ENCODE results near the gene KRTAP10-1.
"Not testable (repeated sequence)": the region's sequence is repeated elsewhere in the genome, so short reads cannot be mapped to it uniquely, and the experiment has no call there.

The KRTAP10-1 gene, protein sequence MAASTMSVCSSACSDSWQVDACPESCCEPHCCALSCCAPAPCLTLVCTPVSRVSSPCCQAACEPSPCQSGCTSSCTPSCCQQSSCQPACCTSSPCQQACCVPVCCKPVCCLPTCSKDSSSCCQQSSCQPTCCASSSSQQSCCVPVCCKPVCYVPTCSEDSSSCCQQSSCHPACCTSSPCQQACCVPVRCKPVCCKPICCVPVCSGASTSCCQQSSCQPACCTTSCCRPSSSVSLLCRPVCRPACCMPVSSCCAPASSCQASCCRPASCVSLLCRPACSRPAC

DNA sequence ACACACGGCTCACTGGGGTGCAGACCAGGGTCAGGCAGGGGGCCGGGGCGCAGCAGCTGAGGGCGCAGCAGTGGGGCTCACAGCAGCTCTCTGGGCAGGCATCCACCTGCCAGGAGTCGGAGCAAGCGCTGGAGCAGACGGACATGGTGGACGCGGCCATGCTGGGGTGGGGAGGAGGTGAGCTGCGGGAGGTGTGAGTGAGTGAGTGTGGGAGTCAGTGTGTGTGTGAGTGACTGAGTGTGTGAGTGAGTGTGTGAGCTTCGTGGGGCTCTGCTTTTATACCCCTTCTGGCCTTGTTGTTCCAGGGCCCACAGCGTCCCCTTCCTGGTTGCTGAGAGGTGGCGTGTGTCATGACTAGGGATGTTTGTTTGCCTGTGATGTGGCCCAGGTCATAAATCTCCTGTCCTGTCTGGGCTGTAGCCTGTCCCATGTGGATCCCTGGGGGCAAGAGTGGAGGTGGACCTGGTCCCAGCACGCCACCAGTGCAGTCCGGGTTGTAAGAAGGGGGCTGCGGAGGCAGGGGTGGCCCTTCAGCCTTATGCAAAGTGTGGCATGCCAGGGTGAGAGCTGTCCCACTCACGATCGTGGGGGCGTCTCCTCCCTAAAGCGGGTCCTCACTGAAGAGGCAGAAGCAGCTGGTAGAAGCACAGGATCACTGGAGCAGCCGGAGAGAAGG is at the start of gene KRTAP10-1:
TSS of gene KRTAP10-1 (minus strand) at position 205 of the 676 bp plus-strand sequence. CDS start at position 160, 45 bp downstream.
- no peak for DNase-seq

DNA sequence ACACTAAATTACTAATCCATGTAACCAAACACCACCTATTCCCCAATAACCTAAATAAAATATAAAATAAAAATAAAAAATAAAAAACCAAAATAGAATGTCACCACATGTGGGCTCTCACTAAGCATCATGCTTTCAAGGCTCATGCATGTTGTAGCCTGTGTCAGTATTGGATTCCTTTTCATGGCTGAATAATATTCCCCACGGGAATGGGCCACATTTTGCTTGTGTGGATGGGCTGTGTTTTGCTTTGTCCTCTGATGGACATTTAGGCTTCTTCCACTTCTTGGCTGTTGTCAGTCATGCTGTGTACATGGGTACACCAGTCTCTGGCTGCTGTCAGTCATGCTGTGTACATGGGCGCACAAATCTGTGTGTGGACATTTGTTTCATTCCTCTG is 49.1 kb upstream of the KRTAP10-1 start:
- DNase-seq = no peak

DNA sequence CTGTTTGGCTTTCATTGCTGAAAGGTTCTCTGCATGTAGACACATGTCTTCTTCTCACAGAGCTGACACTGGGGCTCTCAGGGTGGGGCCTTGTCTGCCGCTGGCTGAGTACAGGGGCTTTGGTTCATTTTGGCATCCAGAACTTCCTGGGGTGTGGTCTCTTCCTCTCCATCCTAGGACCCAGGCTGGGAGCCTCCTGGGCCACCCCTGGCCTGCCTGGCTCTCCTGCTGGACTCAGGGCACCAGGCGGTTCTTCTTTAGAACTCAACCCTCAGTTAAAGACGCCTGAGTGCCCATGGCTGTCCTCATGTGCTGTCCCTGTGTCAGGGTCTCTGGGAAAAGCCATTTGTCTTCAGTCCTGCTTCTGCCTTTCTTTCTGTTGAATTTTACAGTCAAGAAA is 45.9 kb upstream of the KRTAP10-1 start:
- no peak for DNase-seq

DNA sequence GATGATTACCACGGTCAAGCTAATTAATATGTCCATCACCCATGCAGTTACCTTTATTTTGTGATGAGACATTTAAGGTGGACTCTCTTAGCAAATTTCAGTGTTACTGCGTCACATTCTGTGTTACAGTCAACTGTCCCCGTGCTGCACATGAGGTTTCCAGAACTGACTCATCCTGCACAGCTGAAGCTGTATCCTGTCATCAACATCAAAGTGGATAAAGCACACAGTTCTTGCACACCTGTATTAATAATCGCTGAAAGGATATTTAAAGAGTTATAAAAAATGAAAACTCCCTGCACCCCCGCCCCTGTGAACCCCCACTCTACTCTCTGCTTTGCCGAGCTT is 43.8 kb upstream of the KRTAP10-1 start:
- DNase-seq = no peak

DNA sequence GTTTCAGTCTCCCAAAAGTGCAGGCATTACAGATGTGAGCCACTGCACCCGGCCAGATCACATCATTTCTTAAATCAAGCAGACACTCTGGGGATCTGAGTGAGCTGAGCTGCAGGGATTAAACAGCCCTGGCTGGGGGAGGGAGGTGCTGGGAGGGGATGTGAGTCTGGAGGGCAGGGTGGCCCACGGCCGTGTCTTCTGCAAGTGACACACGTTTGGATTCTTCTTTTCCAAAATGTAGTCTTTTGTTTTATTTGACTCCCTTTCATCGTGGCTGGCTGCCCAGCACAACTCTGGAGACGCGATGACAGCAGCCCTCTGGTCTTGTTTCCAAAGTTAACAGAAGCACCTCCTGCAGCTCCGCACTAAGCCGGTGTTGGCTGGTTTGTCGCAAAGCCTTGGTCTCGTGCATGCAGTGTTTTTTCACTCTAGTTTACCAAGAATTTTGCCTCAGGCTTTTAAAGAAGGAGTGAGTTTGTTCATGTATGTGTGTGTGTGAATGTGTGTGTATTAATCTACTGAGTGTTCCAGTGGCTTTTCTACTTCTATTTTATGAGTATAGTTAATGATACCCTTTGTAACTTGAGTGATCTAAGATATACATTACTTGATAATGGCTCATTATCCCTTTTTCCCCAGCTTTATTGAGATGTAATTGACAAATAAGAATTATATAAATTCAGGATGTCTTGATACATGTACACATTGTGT is 43.2 kb upstream of the KRTAP10-1 start:
- DNase-seq = no peak

DNA sequence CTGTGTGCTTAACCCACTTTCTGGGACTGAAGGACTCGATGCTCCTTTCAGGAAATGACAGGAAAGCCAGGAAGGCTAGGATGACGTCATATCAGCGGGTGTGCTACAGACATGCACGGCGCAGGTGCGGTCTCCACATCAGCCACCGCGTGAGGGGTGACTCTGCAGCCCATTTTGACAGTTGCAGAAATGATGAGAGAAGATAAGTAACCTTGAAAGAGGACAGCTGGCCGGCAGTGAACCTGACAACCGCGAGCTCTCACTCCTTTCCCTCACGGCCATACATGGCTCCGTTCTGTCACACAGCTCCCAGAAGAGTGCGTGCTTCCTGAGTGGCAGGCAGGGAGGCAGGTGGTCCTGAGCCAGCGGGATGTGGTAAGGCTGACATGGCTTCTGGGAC is 42.1 kb upstream of the KRTAP10-1 start:
- DNase-seq = no peak

DNA sequence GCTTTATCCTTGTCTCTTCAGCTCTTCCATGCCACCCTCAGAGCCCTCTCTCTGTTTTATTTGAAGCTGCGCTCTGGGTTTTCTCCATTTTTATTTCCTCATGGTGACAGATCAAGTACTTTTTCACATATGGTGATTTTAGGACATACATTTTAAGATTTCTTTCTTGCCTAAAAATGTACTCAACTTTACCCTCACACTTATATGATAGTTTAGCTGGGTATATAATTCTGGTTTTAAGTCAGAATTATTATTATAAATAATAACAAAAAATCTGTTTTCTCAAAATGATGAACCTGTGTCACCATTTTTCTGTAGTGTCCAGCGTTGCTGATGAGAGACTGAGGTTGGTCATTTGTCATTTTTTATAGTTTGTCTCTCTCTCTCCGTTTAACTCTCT is 41.2 kb upstream of the KRTAP10-1 start:
- no peak for DNase-seq

DNA sequence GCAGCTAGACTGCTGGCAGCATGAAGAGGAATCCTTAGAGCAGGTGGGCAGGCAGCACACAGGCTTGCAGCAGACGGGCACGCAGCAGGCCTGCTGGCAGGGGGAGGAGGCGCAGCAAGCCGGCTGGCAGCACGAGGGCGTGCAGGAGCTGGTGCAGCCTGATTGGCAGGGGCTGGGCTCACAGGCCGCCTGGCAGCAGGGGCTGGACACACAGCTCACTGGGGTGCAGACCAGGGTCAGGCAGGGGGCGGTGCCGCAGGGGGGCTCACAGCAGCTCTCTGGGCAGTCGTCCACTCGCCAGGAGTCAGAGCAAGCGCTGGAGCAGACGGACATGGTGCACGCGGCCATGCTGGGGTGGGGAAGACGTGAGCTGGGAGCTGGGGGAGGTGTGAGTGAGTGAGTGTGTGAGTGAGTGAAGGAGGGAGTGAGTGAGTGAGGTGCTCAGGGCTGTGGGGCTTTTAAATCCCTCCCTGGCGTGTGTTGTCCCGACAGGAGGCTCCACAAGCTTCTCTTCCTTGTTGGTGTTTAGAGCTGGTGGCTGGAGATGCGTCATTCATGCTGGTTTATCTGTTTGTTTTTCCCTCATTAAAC is 40.3 kb upstream of the KRTAP10-1 start, which contains the start of gene KRTAP10-5:
TSS of gene KRTAP10-5 (minus strand) at position 374 of the 591 bp plus-strand sequence. CDS start at position 348, 26 bp downstream.
- DNase-seq = not testable (repeated sequence)

DNA sequence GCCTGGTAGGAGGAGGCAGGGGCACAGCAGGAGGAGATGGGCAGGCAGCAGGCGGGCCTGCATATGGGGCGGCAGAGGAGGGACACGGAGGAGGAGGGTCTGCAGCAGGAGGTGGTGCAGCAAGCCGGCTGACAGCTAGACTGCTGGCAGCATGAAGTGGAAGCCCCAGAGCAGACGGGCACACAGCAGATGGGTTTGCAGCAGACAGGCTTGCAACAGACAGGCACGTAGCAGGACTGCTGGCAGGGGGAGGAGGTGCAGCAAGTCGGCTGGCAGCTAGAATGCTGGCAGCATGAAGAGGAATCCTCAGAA is 39.8 kb upstream of the KRTAP10-1 start:
- DNase-seq = no peak

DNA sequence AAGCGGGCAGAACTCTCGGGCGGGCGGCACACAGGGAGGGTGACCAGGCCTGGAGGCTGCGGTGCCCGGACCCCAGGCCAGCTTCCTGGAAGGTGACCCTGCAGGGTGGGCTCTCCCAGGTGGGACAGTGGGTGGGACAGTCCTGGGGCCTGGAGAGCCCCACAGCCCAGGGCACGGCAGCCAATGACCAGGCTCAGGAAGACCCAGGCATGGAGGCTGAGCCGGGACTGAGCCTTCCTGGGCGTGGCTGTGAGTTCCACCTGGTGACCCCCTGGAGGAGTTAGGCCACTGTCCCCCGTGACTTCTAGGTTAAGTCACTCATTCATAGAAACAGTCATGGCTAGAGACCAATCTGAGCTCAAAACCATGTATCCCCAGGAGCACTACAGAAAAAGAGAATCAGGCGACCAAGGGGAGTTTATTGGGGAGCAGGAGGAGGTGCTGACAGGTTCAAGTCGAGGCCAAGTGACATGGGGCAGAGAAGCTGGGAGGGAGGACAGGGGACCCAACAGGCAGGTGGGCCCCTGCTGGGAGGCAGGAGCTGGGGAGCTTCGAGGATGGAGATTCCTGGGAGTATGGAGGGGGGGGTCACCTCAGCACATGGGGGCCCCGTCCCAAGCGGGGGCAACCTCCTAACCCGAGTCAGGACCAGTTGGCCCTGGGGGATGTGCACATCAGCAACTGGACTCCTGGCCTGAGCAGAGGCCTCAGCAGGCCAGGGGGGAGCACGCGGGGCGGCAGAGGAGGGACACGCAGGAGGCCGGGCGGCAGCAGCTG is 39.2 kb upstream of the KRTAP10-1 start:
- DNase-seq = no peak

DNA sequence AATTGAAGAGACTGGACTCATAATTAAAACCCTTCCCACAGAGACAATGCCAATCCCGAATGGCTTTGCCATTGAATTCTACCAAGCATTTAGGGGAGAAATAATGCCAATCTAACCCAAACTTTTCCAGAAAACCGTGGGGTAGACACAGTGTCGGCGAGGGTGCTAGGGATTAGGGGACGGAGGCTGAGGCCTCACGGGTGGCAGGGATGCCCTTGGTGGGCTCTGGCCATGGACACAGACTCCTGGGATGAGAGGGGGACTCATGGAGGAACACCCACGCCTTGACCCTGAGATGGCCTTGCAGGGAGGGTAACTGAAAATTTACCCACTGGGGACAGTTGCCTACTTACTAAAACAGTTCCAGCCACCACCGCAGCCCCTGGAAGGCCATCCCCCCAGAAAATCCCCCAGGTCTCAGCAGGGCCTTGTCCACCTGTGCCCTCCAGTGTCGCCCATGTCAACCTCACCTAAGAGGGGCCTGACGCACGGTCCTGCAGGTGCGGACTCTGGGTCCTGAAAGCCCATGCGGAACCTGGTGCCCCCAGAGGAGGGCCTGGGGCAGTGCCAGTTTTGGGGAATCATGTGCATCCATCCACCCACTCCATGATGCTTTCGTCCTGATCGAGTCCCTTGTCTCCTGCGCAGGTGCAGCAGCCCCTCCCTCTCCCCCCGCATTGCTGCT is 38.5 kb upstream of the KRTAP10-1 start:
- DNase-seq = no peak

DNA sequence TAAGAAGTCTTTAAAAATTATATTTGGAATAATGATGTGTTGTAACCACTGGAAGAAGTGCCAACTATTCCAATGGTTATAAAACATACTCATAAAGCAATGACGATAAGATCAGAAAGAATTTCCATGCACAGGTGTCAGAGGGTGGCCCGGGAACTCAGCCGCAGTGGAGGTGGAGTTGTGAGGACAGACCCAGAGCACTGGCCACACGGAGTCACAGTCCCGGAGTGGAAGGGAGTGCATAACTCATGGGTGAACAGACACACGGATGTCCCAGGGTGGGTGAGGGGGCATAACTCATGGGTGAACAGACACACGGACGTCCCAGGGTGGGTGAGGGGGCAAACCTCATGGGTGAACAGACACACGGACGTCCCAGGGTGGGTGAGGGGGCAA is 36.0 kb upstream of the KRTAP10-1 start:
- DNase-seq = no peak

DNA sequence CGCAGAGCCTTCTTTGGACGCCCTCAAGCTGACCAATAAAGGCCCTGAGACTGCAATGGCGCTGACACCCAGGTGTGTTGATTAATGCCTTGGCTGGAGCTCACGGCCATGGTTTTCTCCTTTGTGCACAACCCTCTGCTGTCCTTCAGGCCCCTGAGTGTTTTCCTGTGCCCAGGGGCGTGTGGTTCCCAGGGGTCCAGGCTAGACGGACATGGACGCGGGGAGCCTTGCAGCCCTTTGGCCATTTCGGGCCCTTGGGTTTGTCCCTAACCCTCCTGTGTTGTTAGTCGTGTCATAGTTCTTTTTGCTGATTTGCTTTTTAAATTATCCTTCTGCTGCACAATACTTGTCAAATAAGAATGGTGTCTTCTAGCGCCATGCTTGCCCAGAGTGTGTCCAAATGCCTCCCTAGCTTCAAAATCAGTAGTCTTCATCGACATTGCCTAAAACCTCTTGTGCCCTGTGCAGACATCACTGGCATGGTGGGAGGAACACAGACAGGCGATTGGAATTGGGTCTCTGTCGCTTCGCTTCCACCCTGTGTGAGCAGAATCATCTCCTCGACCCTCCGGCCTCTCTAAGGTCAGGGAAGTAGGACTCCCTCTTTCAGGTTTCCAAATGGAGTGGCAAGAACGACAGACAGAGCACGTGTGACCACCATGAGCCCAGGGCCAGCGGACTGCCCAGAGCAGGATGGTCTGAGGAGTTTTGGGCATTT is 35.5 kb upstream of the KRTAP10-1 start:
- DNase-seq = no peak

DNA sequence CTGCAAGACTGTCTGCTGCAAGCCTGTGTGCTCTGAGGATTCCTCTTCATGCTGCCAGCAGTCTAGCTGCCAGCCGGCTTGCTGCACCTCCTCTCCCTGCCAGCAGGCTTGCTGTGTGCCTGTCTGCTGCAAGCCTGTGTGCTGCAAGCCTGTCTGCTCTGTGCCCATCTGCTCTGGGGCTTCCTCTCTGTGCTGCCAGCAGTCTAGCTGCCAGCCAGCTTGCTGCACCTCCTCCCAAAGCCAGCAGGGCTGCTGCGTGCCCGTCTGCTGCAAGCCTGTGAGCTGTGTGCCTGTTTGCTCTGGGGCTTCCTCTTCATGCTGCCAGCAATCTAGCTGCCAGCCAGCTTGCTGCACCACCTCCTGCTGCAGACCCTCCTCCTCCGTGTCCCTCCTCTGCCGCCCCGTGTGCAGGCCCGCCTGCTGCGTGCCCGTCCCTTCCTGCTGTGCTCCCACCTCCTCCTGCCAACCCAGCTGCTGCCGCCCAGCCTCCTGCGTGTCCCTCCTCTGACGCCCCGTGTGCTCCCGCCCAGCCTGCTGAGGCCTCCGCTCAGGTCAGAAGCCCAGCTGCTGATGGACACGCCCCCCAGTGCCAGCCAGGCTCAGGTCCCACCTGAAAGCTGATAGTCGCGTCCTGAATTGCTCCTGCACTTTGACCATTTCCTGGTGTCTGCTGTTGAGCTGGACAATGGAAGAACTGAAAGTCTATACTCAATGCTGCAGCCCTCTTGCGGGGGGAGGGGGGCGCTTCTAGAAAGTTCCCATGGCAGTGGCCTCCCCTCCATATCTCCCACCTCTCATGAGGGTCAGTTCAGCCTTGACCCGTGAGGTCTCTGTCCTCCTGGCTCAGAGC is 34.7 kb upstream of the KRTAP10-1 start:
- DNase-seq = no peak

DNA sequence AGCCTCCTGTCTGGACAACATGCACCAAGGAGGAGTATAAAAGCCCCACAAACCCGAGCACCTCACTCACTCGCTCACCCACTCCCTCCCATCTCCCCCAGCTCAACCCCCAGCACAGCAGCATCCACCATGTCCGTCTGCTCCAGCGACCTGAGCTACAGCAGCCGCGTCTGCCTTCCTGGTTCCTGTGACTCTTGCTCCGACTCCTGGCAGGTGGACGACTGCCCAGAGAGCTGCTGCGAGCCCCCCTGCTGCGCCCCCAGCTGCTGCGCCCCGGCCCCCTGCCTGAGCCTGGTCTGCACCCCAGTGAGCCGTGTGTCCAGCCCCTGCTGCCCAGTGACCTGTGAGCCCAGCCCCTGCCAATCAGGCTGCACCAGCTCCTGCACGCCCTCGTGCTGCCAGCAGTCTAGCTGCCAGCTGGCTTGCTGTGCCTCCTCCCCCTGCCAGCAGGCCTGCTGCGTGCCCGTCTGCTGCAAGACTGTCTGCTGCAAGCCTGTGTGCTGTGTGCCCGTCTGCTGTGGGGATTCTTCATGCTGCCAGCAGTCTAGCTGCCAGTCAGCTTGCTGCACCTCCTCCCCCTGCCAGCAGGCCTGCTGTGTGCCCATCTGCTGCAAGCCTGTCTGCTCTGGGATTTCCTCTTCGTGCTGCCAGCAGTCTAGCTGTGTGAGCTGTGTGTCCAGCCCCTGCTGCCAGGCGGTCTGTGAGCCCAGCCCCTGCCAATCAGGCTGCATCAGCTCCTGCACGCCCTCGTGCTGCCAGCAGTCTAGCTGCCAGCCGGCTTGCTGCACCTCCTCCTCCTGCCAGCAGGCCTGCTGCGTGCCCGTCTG is 33.8 kb upstream of the KRTAP10-1 start, which contains the start of gene KRTAP10-4:
TSS of gene KRTAP10-4 (plus strand) at position 100 of the 827 bp plus-strand sequence. CDS start at position 130, 30 bp downstream.
- not testable (repeated sequence) for DNase-seq

DNA sequence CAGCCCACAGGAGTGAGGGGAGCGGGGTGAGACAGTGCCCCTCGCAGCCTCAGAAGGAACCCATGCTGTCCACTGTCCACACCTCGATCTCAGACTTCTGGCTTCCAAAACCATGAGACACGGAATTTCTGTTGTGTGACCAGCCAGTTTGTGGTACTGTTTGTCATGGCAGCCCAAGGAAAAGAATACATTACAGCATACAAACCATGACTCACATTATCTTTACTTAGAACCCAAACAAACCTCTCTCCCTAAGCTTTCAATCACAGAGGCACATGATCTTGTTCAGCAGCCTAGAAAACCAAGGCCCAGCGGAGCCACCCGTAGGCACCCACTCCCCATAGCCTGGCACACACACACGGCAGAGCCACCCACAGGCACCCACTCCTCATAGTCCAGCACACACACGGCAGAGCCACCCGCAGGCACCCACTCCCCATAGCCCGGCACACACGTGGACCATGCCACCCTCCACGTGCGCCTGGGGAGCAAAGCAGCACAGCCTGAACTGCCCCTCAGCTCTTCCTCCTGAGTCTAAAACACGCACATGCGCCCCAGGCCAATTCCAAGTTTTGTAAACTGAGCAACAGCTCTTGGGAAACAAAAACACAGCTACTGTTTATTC is 33.1 kb upstream of the KRTAP10-1 start:
- no peak for DNase-seq

DNA sequence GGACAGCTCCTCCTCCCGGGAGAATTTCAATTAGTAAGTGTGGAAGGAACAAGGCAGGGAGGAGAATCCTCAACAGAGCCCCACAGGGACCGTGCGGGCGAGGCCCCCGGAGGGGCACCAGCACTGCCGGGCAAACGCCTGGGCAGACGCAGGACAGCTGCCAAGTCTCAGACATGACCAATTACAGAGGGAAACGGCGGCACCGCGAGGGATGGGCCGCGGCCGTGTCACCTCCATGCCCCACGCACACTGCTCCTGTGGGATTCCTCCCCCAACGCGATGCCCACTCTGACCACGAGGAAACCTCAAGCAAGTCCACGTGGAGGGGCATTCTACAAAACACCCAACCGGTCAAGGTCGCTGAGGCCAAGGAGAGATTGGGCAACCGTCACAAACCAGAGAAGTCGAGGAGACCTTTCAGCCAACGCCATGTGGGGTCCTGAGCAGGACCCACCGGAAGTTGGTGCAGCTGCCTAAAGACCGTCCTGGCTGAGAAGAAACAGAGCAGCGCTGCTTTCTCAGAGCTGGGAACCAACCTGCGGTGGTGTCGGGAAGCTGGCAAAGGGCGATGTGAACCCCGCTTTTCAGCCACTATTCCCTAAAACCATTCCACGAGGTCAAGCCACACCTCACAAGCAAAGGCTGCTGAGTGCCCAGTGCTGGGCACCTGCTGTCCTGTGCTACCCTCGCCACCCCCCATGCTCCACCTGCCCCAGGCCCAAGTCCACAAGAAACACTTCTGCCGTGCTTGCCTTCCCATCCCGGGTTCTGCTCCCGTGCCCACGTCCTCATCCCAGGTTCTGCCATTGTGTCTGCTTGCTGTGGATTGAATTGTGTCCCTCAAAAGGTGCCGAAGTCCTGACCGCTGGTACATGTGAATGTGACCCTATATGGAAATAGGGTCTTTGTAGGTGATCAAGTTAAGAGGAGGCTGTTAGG is 32.1 kb upstream of the KRTAP10-1 start:
- no peak for DNase-seq

DNA sequence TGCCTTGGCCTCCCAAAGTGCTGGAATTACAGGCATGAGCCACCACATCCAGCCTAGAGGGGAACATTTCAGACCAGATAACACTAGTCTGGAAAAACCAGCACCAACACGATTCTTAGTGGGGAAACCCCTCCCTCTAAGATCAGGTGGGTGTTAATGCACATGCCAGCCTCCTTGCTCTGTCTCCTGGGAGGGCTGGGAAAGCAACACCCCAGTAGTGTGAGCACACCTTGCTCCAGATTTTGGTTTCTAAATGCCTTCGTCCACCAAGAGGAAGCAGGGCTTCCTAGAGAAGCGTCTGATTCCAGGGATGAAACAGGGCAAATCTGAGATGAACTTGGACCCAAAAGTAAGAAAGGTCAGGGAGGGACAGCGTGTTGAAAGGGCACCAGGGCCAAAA is 31.3 kb upstream of the KRTAP10-1 start:
- DNase-seq = no peak
